GM19238 (cell line): ENCODE measurements around the gene THSD4.
"Not testable (repeated sequence)": the region's sequence is repeated elsewhere in the genome, so short reads cannot be mapped to it uniquely, and the experiment has no call there.

Experiments used
- DNase-seq: peaks from one replicate; pipeline ENCODE4 v3.0.0; 2011; ENCODE audit warnings: low spot score; ENCODE audit not compliant: insufficient read length

Gene THSD4

GRCh38 chr15:71649894-71650293 lies 534.6 kb downstream of the THSD4 start:
- DNase-seq = no peak

DNA sequence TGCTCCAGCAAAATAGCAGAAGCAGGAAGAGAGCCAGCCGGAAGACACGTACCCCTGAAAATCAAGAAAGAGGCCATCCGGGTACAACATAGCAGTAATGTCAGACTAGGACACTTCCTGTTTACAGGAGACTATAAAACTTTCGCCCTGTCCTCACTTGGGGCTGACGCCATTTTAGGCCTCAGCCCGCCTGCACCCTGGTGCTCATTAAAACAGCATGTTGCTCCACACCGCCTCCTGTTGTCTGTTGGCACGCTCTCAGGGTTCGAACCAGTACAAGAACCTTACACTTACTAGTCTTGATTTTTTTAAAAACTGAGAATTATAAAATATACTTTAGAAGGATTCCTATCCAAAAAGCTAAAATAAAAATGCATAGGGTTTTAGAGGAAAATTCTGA lies 535.3 kb downstream of the THSD4 start:
- no peak for DNase-seq

GRCh38 chr15:71651750-71652186 lies 536.5 kb downstream of the THSD4 start:
- no peak for DNase-seq

GRCh38 chr15:71654042-71654719 lies 538.9 kb downstream of the THSD4 start:
- no peak for DNase-seq

DNA sequence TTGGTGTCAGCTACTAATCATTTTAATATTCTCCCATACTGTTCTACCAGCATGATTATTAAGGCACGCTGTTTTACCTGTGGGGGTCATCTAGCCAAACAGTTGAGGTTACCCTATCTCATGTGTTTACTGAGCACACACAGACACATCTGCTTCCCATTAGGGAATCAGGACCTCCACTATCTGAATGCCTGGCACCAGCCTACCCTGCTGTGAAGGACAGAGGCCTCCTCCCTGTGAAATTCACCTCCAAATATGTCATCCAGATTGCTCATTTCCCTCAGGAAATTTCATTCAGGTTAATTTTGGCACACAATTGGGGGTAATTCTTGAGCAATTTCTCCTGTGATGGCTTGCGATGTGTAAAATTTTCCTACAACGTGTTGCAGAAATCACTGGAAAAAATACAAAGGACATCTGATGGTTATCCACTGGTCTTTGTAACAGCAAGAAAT lies 539.5 kb downstream of the THSD4 start:
- DNase-seq = no peak

GRCh38 chr15:71656425-71656824 lies 541.2 kb downstream of the THSD4 start:
- no peak for DNase-seq

GRCh38 chr15:71657141-71657540 lies 541.9 kb downstream of the THSD4 start:
- no peak for DNase-seq

GRCh38 chr15:71658036-71658435 lies 542.8 kb downstream of the THSD4 start:
- no peak for DNase-seq

DNA sequence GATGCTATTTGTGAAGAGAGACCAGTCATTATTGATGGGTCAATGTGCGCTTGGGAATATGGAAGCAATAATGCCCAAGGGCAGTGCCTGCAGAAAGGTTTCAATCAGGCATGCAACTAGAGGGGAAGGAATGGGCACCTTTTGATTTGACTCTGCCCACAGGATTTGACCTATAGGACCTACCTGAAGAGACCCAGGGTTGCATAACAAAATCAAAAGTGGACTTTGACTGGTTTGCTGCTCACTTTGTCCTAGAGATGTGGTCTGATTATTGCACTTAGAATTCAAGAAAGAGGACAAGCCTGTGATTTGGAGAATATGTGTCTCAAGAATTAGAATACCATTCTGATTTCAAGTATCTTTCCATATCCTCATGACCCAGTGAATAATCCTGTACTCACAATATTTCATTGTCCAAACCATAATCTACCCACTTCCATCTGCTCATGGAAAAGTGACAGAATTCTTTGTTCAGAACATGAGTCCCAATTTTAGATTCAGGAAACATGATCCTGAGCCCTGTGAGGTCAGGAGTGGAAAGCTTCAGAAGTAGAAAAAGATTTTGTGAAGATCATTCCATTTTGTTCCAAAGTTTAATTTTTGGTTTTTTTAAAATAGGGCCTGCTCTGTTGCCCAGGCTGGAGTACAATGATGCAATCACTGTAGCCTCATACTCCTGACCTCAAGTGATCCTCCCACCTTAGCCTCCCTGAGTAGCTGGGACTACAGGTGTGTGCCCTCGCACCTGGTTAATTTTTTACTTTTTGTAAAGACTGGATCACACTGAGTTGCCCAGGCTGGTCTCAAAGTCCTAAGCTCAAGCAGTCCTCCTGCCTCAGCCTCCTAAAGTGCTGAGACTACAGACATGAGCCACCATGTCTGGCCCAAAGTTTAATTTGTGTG lies 543.8 kb downstream of the THSD4 start:
- no peak for DNase-seq

DNA sequence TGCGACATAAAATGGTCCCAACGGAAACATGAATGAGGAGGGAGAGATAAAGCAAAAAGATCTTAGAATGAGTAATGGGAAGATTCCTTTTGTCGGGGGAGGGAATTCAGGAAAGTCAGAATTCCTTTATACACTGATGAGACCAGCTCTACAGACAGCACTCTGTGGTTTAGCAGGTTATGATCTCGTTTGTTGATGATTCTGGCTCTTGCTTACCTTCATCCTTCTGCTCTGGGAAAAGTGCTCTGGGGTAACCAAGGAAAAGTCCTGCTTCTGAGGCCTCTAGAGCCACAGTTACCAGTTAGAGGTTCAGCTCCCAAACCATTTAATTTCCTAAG lies 544.4 kb downstream of the THSD4 start:
- no peak for DNase-seq

- no peak for DNase-seq
Observed at GRCh38 chr15:71660501-71660900, 545.2 kb downstream of the THSD4 start.

DNA sequence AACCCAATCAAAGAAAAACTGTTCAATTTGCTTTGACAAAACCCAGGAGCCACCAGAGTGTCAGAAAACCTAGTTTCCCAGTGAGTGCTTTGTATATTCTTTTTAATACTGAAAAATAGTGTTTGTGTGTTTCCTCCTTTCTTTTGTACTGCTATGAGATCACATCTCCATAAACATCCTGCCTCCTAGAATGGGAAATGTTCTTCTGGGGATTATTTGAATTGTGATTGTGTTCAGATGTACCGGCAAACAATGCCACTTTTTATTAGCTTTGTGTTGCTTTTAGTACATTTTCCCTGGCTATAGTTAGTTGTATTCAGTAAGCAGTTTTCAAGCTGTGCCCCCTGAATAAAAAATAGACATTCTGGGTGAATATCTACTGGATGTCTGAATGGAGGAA lies 547.0 kb downstream of the THSD4 start:
- DNase-seq = no peak

DNA sequence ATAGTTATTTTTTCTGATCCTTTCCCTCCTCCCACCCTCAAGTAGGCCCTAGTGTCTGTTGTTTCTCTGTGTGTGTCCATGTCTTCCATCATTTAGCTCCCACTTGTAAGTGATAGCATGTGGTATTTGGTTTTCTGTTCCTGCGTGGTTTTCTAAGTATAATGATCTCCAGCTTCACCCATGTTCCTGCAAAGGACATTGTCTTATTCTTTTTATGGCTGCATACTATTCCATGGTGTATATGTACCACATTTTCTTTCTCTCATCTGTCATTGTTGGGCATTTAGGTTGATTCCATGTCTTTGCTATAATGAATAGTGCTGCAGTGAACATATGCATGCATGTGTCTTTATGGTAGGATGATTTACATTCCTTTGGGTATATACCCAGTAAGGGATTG lies 549.4 kb downstream of the THSD4 start:
- no peak for DNase-seq

GRCh38 chr15:71666763-71667620 lies 551.7 kb downstream of the THSD4 start:
- no peak for DNase-seq

GRCh38 chr15:71669688-71670087 lies 554.4 kb downstream of the THSD4 start:
- no peak for DNase-seq

- not testable (repeated sequence) for DNase-seq
Observed at GRCh38 chr15:71670222-71670621, 555.0 kb downstream of the THSD4 start.

GRCh38 chr15:71674354-71674753 lies 559.1 kb downstream of the THSD4 start:
- DNase-seq = no peak

DNA sequence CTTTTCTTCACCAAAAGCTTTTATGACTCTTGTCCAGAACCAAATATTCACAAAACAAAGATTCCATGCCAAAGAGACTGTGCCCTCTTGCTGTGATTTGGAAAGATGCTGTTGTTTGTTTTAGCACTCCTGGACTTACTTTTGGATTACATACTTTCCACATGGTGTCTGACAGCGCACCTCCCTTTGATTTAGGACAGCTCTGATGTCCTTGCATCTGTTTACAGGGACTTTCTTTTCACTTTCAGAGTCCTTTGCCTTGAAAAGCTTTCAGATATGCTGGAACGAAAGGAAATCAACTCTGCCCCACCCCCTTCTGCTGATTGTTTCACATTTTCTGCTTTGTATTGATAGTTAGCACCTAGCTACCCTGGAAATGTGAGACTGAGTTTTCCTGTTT lies 562.1 kb downstream of the THSD4 start:
- DNase-seq = no peak

GRCh38 chr15:71677766-71678165 lies 562.5 kb downstream of the THSD4 start:
- no peak for DNase-seq

DNA sequence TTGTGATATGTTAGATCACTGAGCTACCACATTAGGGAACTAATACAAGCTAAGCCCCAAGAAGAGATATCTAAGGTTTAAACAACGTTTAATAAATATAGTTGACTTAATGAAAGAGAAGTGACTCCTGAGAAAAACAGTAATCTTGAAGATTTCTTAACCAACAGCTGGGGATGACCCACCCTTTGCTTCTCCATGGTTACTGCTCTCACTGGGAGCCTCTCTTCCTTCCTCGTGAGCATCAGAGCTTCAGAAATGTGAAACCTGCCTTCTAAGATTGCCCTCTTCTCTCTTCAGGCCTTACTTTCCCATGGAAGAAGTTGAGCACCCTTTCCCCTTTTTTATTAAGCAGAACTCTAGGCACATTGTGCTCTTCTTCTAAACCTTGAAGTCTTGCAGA lies 562.9 kb downstream of the THSD4 start:
- no peak for DNase-seq

- DNase-seq = no peak
Observed at GRCh38 chr15:71678605-71679004, 563.3 kb downstream of the THSD4 start.
